ENCODE data around the gene ANKRD23. TPM values are rescaled to one million over a fixed set of nuclear protein-coding genes. Genes with fewer than 3 reads are reported as not detected.
"Not testable (repeated sequence)": the region's sequence is repeated elsewhere in the genome, so short reads cannot be mapped to it uniquely, and the experiment has no call there.

Gene ANKRD23
- total RNA-seq, 2 donors from 2014 or later = 3.7 to 6.8 TPM

DNA sequence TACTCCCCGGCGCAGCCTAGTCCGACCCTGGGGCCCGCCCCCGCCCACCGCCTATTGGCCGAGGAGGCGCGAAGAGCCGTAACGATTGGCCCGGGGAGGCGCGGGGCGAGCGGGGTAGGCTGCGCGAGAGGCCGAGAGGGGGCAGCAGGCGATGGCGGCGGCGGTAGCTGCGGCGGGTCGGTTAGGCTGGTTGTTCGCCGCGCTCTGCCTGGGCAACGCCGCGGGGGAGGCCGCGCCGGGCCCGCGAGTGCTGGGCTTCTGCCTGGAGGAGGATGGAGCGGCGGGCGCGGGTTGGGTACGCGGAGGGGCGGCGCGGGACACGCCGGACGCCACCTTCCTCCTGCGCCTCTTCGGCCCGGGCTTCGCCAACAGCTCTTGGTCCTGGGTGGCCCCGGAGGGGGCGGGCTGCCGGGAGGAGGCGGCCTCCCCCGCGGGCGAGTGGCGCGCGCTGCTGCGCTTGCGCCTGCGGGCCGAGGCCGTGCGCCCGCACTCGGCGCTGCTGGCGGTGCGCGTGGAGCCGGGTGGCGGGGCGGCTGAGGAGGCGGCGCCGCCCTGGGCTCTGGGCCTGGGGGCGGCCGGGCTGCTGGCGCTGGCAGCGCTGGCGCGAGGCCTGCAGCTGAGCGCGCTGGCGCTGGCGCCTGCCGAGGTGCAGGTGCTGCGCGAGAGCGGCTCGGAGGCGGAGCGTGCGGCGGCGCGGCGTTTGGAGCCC is 27.5 kb downstream of the ANKRD23 start, which contains the start of gene CNNM3:
TSS of gene CNNM3 (plus strand) at position 142 of the 709 bp plus-strand sequence. CDS start at position 152, 10 bp downstream.
- ATAC-seq (peak; percentile 93 to 94), DNase-seq (ENCODE audit: low spot score in 2 of 2) (peak; percentile 97 to 99)
- Mint-ChIP-seq H3K9me3 (no peaks in the 10 kb centered on the region), H3K36me3 (peaks cover 6 to 11% of the 10 kb centered on the region in 2 donors), H3K27ac (peak within 1 kb of the TSS in 1 of 2 donors; percentile 60)

GRCh38 chr2:96815326-96816126 is 28.3 kb downstream of the ANKRD23 start:
- DNase-seq (ENCODE audit: low spot score in 2 of 2) (peak in 1 of 2 donors; percentile 30), ATAC-seq (peak in 1 of 2 donors; percentile 0)
- H3K36me3 Mint-ChIP-seq = peaks cover 6 to 11% of the 10 kb centered on the region in 2 donors
- peak overlapping the region in 1 of 2 donors; percentile 60 for H3K27ac Mint-ChIP-seq
- no peaks in the 10 kb centered on the region for H3K9me3 Mint-ChIP-seq

GRCh38 chr2:96813656-96814055 is 30.2 kb downstream of the ANKRD23 start:
- Mint-ChIP-seq H3K36me3 (peaks cover 5 to 10% of the 10 kb centered on the region in 2 donors), H3K27ac (no peak overlapping the region), H3K9me3 (no peaks in the 10 kb centered on the region)
- ATAC-seq (no peak), DNase-seq (ENCODE audit: low spot score in 2 of 2) (no peak)

DNA sequence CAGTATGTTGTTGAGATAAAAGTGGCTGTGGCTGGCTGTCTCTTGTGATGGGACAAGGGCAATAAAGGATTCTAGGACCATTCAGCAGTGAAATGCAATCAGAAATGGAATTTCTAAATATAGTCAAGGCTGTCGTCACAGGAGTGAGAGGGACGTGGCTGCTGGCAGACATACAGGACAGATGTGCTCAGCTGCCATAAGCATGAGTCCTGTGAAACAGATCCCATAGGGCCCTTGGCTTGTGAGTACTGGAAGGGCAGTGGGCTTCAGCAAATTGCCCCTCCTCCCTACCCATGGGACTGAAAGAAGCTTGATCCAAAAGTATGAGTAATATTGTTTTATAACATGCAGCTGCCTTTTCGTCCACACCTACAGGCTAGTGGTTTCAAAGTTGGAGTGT is 31.9 kb downstream of the ANKRD23 start:
- Mint-ChIP-seq H3K9me3 (no peaks in the 10 kb centered on the region), H3K36me3 (no peaks in the 10 kb centered on the region), H3K27ac (no peak overlapping the region)
- DNase-seq (ENCODE audit: low spot score in 2 of 2) = no peak
- no peak for ATAC-seq

DNA sequence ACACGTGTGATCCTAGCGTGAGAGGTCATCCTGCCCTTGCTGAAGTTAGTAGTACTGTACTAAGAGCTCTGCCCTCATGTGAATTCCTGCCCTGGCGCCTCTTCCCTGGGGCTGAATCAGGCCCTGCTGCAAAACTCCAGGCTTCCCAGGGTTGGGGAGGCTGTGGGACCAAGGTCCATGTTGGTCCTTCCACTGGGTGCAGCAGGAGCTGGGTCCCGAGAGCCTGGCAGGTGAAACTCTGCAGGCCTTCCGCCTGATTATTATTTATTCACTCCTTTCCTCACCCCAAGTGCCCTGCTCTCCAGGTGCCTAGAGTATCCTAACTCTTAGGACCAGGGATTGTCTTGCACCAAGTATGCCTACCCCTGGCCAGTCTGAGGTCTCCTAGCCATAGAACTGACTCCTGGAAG is 33.0 kb downstream of the ANKRD23 start:
- Mint-ChIP-seq H3K36me3 (no peaks in the 10 kb centered on the region), H3K9me3 (no peaks in the 10 kb centered on the region), H3K27ac (no peak overlapping the region)
- DNase-seq (ENCODE audit: low spot score in 2 of 2) = no peak
- no peak for ATAC-seq

DNA sequence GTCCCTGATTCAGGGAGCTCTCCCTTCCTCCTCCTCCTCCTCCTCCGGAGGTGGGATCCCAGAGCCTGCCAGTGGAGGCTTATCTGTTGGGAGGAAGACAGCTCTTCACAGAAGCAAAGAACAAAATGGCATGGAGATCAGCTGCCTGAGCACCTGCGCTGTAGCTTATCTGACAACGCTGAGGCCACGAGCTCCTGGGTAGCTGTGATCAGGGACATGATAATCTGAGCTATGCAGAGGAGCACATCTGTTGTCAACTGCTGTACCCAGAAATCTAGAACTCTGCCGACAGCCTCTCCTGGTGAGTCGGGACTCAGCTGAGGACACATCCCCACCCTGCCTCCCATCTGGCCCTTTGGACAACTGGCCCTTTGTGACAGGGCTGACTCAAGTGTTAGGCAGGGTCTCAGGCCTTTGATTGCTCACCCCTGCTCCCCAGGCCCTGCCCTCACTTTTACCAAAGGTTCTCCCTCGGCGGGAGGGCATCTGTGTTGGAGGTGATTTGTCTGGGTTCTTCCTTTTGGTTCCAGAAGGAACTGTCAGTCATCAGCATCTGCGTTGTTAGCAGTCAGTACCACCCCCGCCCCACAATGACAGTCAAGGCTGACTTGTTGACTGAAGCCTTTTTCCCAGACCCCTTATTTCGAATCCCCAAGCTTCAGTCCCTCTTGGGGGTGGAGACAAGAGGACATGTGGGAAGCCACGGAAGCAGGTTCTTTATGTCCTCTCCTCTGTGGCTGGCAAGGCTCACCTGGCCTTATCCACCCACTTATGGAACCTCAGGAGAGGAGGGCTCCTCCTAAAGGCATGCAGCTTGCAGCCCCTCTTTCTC is 33.7 kb downstream of the ANKRD23 start:
- no peaks in the 10 kb centered on the region for H3K9me3 Mint-ChIP-seq
- DNase-seq (ENCODE audit: low spot score in 2 of 2) (no peak), ATAC-seq (no peak)
- H3K27ac Mint-ChIP-seq = peak overlapping the region in 1 of 2 donors; percentile 66
- H3K36me3 Mint-ChIP-seq = no peaks in the 10 kb centered on the region

DNA sequence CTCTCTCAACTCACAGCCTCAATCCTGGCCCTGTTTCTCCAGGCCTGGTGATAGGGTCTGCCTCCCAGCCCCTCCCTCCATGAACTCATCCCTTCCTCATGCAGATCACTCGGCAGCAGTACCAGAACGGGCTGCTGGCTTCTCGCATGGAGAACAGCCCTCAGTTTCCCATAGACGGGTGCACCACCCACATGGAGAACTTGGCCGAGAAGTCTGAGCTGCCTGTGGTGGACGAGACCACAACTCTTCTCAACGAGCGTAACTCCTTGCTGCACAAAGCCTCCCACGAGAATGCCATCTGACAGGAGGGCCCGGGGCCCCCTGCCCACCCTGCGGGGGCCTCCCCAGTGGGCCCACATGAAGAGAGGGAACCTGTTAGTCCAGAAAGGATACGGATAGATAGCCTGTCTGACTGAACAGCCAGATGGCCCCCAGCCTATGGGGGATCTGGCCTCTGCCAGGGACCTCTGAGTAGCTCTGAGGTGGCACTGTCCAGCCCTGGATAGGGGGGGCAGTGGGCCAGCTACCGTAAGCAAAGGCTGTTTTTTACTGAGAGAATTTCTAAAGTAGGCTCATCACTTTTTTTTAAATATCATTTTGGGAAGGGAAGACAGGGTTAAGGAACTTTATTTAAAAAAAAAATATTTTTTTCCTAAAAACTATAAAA is 34.5 kb downstream of the ANKRD23 start:
- DNase-seq (ENCODE audit: low spot score in 2 of 2) = no peak
- Mint-ChIP-seq H3K27ac (peak overlapping the region in 1 of 2 donors; percentile 17), H3K36me3 (no peaks in the 10 kb centered on the region), H3K9me3 (no peaks in the 10 kb centered on the region)
- ATAC-seq = no peak

- no peak for DNase-seq (ENCODE audit: low spot score in 2 of 2)
- no peak for ATAC-seq
- peak overlapping the region in 1 of 2 donors; percentile 16 for H3K27ac Mint-ChIP-seq
- H3K36me3 Mint-ChIP-seq = no peaks in the 10 kb centered on the region
- H3K9me3 Mint-ChIP-seq = no peaks in the 10 kb centered on the region
These were observed 35.5 kb downstream of the ANKRD23 start for GRCh38 chr2:96808176-96808837.

DNA sequence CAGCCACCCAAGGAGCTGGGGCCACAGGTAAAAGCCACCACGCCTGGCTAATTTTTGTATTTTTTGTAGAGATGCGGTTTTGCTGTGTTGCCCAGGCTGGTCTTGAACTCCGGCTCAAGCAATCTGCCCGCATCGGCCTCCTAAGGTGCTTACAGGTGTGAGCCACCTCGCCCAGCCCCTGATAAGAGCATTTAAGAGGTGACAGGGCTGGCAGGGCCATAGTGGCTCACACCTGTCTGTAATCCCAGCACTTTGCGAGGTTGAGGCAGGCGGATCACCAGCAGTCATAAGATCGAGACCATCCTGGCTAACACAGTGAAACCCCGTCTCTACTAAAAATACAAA is 36.7 kb downstream of the ANKRD23 start:
- H3K36me3 Mint-ChIP-seq = no peaks in the 10 kb centered on the region
- no peak for ATAC-seq
- no peaks in the 10 kb centered on the region for H3K9me3 Mint-ChIP-seq
- peak overlapping the region in 1 of 2 donors; percentile 38 for H3K27ac Mint-ChIP-seq
- DNase-seq (ENCODE audit: low spot score in 2 of 2) = no peak

DNA sequence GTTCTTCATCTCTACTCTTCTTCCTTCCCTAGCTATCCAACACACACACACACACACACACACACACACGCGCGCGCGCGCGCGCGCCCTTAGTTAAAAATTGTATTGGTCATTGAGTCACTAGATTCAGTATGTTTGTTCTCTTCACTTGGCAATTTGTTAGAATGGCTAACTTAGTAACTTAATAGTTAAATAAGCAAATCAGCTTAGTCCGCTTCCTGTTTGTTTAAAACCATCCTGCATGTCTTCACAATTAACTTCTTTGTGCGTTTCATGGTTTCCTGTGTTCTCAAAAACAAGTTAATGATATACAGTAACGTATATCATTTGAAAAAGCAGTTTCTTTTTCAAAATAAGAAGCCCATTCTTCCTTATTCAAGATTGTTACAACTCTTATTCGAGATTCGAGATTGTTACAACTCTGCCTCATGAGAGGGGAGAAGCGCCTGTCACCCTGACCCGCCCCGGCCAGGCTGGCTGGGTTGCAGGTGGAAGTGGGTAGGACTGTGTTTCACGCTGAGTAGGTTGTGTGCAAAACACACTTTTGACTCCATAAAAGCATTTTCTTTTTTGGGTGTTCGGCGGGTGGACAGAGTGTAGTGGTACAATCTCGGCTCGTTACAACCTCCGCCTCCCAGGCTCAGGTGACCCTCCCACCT is 37.2 kb downstream of the ANKRD23 start:
- no peaks in the 10 kb centered on the region for H3K36me3 Mint-ChIP-seq
- H3K9me3 Mint-ChIP-seq = no peaks in the 10 kb centered on the region
- peak overlapping the region; percentile 22 to 38 for H3K27ac Mint-ChIP-seq
- peak in 1 of 2 donors; percentile 37 for ATAC-seq
- no peak for DNase-seq (ENCODE audit: low spot score in 2 of 2)

- not testable (repeated sequence) for H3K27ac Mint-ChIP-seq; DNase-seq (ENCODE audit: low spot score in 2 of 2); H3K9me3 Mint-ChIP-seq; H3K36me3 Mint-ChIP-seq; ATAC-seq
These were observed 37.9 kb downstream of the ANKRD23 start for GRCh38 chr2:96805946-96806345.

DNA sequence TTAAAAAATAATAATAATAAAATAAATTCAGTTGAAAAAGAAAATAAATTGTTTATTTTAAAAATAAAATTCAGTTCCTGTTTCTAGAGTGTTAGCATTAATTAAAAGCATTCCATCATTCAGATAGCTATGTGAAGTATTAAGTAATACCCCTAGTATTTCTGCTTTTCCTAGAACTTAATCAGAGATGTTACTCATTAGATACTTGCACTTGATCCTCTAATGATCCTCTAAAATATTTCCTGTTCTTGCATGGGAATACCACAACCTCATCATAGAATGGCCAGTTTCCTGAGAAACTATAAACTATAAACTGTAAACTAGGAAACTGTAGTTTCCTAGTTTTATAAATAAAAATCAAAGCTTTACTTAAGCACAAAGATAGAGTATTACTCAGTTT is 38.8 kb downstream of the ANKRD23 start:
- no peak for DNase-seq (ENCODE audit: low spot score in 2 of 2)
- no peaks in the 10 kb centered on the region for H3K36me3 Mint-ChIP-seq
- no peak for ATAC-seq
- no peaks in the 10 kb centered on the region for H3K9me3 Mint-ChIP-seq
- no peak overlapping the region for H3K27ac Mint-ChIP-seq

- H3K9me3 Mint-ChIP-seq = no peaks in the 10 kb centered on the region
- ATAC-seq = no peak
- DNase-seq (ENCODE audit: low spot score in 2 of 2) = no peak
- H3K27ac Mint-ChIP-seq = peak overlapping the region in 1 of 2 donors; percentile 62
- no peaks in the 10 kb centered on the region for H3K36me3 Mint-ChIP-seq
These were observed 41.1 kb downstream of the ANKRD23 start for GRCh38 chr2:96802721-96803120.

GRCh38 chr2:96801786-96802595 is 41.8 kb downstream of the ANKRD23 start:
- peak in 1 of 2 donors; percentile 39 for DNase-seq (ENCODE audit: low spot score in 2 of 2)
- H3K9me3 Mint-ChIP-seq = no peaks in the 10 kb centered on the region
- ATAC-seq = peak; percentile 59 to 73
- H3K27ac Mint-ChIP-seq = no peak overlapping the region
- H3K36me3 Mint-ChIP-seq = no peaks in the 10 kb centered on the region

Measured in activated naive CD4-positive, alpha-beta T cell treated with anti-CD3 and anti-CD28 coated beads, Interleukin-2, amount 50 U/mL, for 72 hours (primary cell).